DND-41 (cell line): ENCODE data around the gene SMURF1.

Experiments
- ATAC-seq: fragments of 200-7000 bp; cut with Tn5 transposase; 3 replicates; pipeline ENCODE4 v1.9.1; 2021; ENCODE audit warnings: low read depth; ENCODE audit not compliant: insufficient read depth
- DNase-seq: peaks from one replicate; pipeline ENCODE4 v3.0.0-alpha.2; 2020
- H2AFZ ChIP-seq: 2 replicates; pipeline ENCODE4 v1.6.0; 2012; ENCODE audit warnings: low read depth, low read length
- H3K27ac ChIP-seq: 2 replicates; pipeline ENCODE4 v1.5.1; 2012; ENCODE audit warnings: low read length, inconsistent platforms
- H3K27me3 ChIP-seq: fragments of 200-600 bp; sonication (generic); 2 replicates; pipeline ENCODE4 v1.6.0; 2012; ENCODE audit warnings: low read length, mild to moderate bottlenecking, inconsistent platforms; ENCODE audit not compliant: insufficient read depth, poor library complexity
- H3K36me3 ChIP-seq: 2 replicates; pipeline ENCODE4 v1.5.1; 2012; ENCODE audit warnings: low read length, inconsistent platforms; ENCODE audit not compliant: insufficient read depth
- H3K4me1 ChIP-seq: 2 replicates; pipeline ENCODE4 v1.5.1; 2012; ENCODE audit warnings: mild to moderate bottlenecking, low read length; ENCODE audit not compliant: insufficient read depth
- H3K4me2 ChIP-seq: 2 replicates; pipeline ENCODE4 v1.6.0; 2012; ENCODE audit warnings: mild to moderate bottlenecking, moderate library complexity, low read length, inconsistent platforms; ENCODE audit not compliant: insufficient read depth
- H3K4me3 ChIP-seq, 2 experiments: fragments of 200-600 bp in 1 of 2; shearing (Covaris generic) in 1 of 2; 2 replicates each; pipeline ENCODE4 v1.5.1; 2012 to 2016; ENCODE audit warnings: inconsistent platforms in 2 of 2, low read length in 2 of 2, mild to moderate bottlenecking in 2 of 2, low read depth in 1 of 2, moderate library complexity in 1 of 2
- H3K79me2 ChIP-seq: 2 replicates; pipeline ENCODE4 v1.6.0; 2012; ENCODE audit warnings: low read length, inconsistent platforms; ENCODE audit not compliant: insufficient read depth
- H3K9ac ChIP-seq: 2 replicates; pipeline ENCODE4 v1.6.0; 2012; ENCODE audit warnings: low read depth, mild to moderate bottlenecking, inconsistent platforms, low read length, moderate library complexity
- H3K9me3 ChIP-seq: 2 replicates; pipeline ENCODE4 v1.5.1; 2012; ENCODE audit warnings: low read length, moderate library complexity, mild to moderate bottlenecking, inconsistent platforms; ENCODE audit not compliant: insufficient read depth, severe bottlenecking
- H4K20me1 ChIP-seq: 2 replicates; pipeline ENCODE4 v1.6.0; 2012; ENCODE audit warnings: low read length; ENCODE audit not compliant: insufficient read depth
- EZH2 ChIP-seq: IDR thresholded peaks from 3 replicates; pipeline ENCODE4 v1.6.1; 2012; ENCODE audit warnings: borderline replicate concordance, low read depth, mild to moderate bottlenecking, moderate library complexity, low read length, inconsistent platforms; ENCODE audit not compliant: severe bottlenecking
- TF ChIP-seq, protein P1 (sequence below): IDR thresholded peaks from 2 replicates; pipeline ENCODE4 v1.5.1; 2012; ENCODE audit warnings: borderline replicate concordance, low read length, moderate library complexity, mild to moderate bottlenecking; ENCODE audit not compliant: poor library complexity, severe bottlenecking; ENCODE audit errors: extremely low read depth

Gene SMURF1

DNA sequence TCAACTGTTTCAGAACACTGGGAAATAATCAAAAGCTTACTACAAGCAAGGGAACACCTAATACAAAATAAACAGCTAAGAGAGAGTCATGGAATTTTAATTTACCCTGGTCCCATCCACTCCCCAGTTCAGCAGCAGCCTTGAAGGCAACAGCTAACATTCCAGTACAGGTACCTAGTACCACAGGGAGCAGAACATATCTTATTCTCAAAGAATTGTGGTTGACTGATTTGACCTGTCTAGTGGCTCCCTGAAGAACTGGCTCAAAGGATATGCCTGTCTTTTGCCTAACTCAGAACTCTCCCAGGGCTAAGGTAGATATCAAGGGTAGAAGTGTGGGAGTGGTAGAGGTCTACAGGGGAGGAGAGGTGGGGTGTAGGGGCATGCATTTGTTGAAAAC is 32.3 kb downstream of the SMURF1 start:
- ATAC-seq (no peak), DNase-seq (no peak)
- H3K4me2 ChIP-seq, result no peak overlapping the region
- no peak overlapping the region for H3K27ac ChIP-seq
- H3K27me3 ChIP-seq, result no peaks in the 10 kb centered on the region
- peaks cover 35% of the 10 kb centered on the region for H4K20me1 ChIP-seq
- no peaks in the 10 kb centered on the region for H3K9me3 ChIP-seq
- peaks cover 94% of the 10 kb centered on the region for H3K79me2 ChIP-seq
- no peaks in the 10 kb centered on the region for H3K4me1 ChIP-seq
- H3K36me3 ChIP-seq, result 0 out of 2 replicates have a peak, but pooled peaks cover 5% of the 10 kb centered on the region
- TF ChIP-seq, protein P1, sequence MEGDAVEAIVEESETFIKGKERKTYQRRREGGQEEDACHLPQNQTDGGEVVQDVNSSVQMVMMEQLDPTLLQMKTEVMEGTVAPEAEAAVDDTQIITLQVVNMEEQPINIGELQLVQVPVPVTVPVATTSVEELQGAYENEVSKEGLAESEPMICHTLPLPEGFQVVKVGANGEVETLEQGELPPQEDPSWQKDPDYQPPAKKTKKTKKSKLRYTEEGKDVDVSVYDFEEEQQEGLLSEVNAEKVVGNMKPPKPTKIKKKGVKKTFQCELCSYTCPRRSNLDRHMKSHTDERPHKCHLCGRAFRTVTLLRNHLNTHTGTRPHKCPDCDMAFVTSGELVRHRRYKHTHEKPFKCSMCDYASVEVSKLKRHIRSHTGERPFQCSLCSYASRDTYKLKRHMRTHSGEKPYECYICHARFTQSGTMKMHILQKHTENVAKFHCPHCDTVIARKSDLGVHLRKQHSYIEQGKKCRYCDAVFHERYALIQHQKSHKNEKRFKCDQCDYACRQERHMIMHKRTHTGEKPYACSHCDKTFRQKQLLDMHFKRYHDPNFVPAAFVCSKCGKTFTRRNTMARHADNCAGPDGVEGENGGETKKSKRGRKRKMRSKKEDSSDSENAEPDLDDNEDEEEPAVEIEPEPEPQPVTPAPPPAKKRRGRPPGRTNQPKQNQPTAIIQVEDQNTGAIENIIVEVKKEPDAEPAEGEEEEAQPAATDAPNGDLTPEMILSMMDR, result no peak
- no peak for TF ChIP-seq EZH2
- H3K9ac ChIP-seq, result no peak overlapping the region
- no peak overlapping the region for H3K4me3 ChIP-seq
- no peak overlapping the region for H2AFZ ChIP-seq

DNA sequence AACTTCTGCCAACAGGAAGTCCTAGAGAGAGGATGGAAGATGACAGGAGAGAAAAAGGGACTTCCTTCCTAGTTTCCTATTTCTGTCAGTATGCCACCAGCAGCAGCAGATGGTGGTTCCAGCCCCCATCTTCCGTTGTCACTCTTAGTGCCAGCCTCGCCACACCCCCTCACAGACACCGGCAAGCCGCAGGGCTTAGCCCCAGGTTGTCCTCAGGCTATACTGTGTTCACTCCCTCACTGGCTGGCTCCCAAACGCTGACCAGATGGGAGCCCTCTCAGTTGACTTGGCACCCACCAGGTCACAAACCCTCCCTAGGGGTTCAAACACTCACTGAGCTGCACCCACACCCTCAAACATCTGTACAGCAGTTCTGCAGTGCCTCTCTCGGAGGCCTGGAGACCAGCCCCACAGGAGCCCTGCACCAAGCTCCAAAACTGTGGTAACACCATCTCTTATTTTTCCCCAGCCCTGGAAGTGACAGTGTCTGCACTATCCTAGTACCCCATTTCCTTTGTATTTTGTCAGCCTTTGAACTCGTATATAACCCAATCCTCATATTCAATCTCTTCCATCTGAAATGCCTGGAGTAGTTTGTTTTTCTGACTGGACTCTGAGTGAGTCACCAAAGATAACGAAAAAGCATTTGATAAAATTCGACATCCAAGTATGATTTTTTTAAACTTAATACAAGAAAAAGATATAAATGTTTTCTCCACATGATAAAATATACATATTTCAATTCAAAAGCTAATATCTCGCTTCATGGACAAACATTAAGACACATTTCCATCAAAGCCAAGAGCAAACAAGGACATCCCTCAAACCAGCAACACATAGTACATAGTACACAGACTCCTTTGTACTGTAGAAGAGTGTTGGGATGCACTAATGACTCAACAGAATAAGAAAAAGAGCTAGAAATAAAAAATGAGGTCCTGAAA is 34.5 kb downstream of the SMURF1 start:
- H3K9ac ChIP-seq, result no peak overlapping the region
- 0 out of 2 replicates have a peak, but pooled peaks cover 5% of the 10 kb centered on the region for H3K36me3 ChIP-seq
- H3K9me3 ChIP-seq, result no peaks in the 10 kb centered on the region
- DNase-seq (no peak), ATAC-seq (no peak)
- no peak for TF ChIP-seq EZH2
- TF ChIP-seq, protein P1, result no peak
- H3K79me2 ChIP-seq, result peaks cover 94% of the 10 kb centered on the region
- H2AFZ ChIP-seq, result no peak overlapping the region
- H4K20me1 ChIP-seq, result peaks cover 43% of the 10 kb centered on the region
- H3K27me3 ChIP-seq, result no peaks in the 10 kb centered on the region
- no peak overlapping the region for H3K4me2 ChIP-seq
- no peaks in the 10 kb centered on the region for H3K4me1 ChIP-seq
- H3K27ac ChIP-seq, result no peak overlapping the region
- H3K4me3 ChIP-seq, result no peak overlapping the region

DNA sequence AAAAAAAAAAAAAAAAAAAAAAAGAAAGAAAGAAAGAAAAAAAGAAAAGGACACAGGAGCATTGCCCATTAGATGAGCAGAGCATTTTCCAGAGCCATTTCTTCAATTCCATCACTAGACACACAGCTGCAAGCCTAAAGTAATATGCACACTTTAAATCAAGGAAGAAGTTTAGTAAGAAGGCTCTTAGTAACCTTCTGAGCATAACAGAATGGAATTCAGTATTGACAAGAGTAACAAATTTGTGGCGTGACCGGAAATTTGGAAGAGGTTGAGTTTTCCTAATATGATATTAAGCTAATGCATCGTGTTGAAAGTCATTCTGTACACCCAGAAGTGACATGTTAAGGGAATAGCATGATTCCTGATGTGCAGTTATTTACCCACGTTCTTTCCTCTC is 35.3 kb downstream of the SMURF1 start:
- 0 out of 2 replicates have a peak, but pooled peaks cover 5% of the 10 kb centered on the region for H3K36me3 ChIP-seq
- no peak for DNase-seq
- H4K20me1 ChIP-seq, result peaks cover 43% of the 10 kb centered on the region
- H3K4me1 ChIP-seq, result no peaks in the 10 kb centered on the region
- ATAC-seq, result no peak
- H3K79me2 ChIP-seq, result peaks cover 94% of the 10 kb centered on the region
- no peak overlapping the region for H3K4me3 ChIP-seq
- H3K27me3 ChIP-seq, result no peaks in the 10 kb centered on the region
- no peak overlapping the region for H2AFZ ChIP-seq
- H3K27ac ChIP-seq, result no peak overlapping the region
- no peak for TF ChIP-seq EZH2
- TF ChIP-seq, protein P1, result no peak
- H3K4me2 ChIP-seq, result no peak overlapping the region
- H3K9me3 ChIP-seq, result no peaks in the 10 kb centered on the region
- H3K9ac ChIP-seq, result no peak overlapping the region
